ENCODE measurements around the gene ARHGAP10. TPM values are rescaled to one million over a fixed set of nuclear protein-coding genes. Genes with fewer than 3 reads are reported as not detected.

The ARHGAP10 gene
- total RNA-seq, 1 donor from 2014 or later: 30.5 TPM

DNA sequence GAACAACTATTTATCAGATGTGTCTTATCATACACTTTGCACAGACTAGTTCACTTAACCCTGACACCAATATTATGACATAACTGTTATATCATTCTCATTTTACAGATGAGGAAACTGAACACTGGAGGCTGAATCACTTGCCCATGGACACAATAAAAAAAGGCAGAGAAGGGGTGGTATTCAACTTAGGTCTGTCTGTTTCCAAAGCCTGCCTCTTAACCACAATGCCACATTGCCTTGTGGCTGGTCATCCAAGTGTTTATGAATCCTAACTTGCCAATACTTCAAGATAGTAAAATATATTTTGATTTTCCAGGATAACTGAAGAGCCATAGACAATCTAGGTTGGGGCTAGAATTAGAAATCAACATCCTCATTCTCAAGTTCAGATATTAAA is 382.5 kb downstream of the ARHGAP10 start:
- H3K27ac Mint-ChIP-seq: no peak overlapping the region
- H3K4me3 Mint-ChIP-seq: no peak overlapping the region
- no peaks in the 10 kb centered on the region for H3K9me3 Mint-ChIP-seq
- TF ChIP-seq, protein P1, sequence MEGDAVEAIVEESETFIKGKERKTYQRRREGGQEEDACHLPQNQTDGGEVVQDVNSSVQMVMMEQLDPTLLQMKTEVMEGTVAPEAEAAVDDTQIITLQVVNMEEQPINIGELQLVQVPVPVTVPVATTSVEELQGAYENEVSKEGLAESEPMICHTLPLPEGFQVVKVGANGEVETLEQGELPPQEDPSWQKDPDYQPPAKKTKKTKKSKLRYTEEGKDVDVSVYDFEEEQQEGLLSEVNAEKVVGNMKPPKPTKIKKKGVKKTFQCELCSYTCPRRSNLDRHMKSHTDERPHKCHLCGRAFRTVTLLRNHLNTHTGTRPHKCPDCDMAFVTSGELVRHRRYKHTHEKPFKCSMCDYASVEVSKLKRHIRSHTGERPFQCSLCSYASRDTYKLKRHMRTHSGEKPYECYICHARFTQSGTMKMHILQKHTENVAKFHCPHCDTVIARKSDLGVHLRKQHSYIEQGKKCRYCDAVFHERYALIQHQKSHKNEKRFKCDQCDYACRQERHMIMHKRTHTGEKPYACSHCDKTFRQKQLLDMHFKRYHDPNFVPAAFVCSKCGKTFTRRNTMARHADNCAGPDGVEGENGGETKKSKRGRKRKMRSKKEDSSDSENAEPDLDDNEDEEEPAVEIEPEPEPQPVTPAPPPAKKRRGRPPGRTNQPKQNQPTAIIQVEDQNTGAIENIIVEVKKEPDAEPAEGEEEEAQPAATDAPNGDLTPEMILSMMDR (IDR thresholded peaks at IDR 0.05; ENCODE audit: unreplicated experiment): no peak
- no peak for DNase-seq (ENCODE audit: low spot score in 2 of 2, unreplicated experiment in 2 of 2)
- no peaks in the 10 kb centered on the region for H3K27me3 Mint-ChIP-seq (ENCODE audit: low read depth)
- peaks cover 21% of the 10 kb centered on the region for H3K4me1 Mint-ChIP-seq
- no peaks in the 10 kb centered on the region for H3K36me3 Mint-ChIP-seq

DNA sequence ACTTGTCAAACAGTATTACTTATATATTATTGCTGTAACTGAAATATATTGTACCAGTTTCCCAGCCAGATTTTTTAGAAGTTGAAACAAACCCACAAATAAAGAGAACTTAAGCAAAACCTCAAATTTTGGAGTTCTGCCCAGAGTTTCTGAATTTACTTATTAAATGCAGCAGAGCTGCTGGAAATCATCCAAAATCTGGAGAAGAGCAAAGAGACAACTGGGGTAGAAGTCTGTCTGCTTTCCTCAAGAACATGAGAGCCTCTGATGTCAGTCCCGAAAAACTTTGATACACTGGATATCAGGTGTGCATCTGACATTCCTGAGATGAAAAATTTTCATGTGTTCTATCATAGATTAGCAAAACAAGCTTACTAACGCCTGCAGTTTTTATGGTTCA is 384.4 kb downstream of the ARHGAP10 start:
- peaks cover 21% of the 10 kb centered on the region for H3K4me1 Mint-ChIP-seq
- TF ChIP-seq, protein P1 (IDR thresholded peaks at IDR 0.05; ENCODE audit: unreplicated experiment): no peak
- no peak overlapping the region for H3K27ac Mint-ChIP-seq
- no peak for DNase-seq (ENCODE audit: low spot score in 2 of 2, unreplicated experiment in 2 of 2)
- no peaks in the 10 kb centered on the region for H3K27me3 Mint-ChIP-seq (ENCODE audit: low read depth)
- H3K4me3 Mint-ChIP-seq: no peak overlapping the region
- peaks cover 2% of the 10 kb centered on the region for H3K9me3 Mint-ChIP-seq
- H3K36me3 Mint-ChIP-seq: no peaks in the 10 kb centered on the region

DNA sequence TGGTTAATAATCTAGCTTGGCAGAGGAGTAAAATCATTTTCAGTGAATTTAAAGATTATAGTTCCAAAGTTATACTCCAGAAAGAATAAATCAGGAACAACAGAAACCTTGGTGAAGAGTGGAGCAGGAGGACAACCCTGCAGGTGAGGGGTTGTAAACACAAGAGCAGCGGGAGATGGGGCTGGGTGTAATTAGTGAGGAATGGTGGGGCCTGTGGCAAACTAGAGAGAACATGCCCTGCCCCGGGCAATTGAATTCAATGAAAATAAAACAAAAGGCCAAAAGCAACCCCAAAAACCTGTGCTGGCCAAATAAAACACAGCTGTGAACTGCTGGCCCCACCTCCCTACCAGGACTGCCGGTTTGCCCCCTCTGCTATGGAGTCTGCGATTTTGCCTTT is 385.1 kb downstream of the ARHGAP10 start:
- Mint-ChIP-seq H3K27ac (peak overlapping the region; percentile 56), H3K27me3 (ENCODE audit: low read depth) (no peaks in the 10 kb centered on the region)

DNA sequence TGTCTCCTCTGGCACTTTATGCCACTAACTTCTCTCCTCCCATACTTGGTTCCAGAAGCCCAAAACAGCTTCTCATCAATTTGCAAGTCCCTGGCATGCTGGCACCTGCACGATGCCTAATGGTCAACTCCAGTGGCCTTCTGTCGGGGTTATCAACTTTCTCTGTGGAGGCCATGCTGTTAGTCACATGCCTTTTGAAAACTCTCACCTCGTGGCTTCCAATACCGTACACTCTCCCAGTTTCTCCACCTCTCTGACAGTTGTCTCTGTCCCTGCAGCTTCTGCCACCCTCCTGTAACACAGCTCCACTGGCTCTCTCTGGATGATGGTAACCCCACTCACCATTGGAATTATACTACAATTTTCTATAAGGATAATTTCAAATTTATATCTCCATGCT is 386.3 kb downstream of the ARHGAP10 start:
- DNase-seq (ENCODE audit: low spot score in 2 of 2, unreplicated experiment in 2 of 2): no peak
- Mint-ChIP-seq H3K9me3 (peaks cover 21% of the 10 kb centered on the region), H3K36me3 (peaks cover 3% of the 10 kb centered on the region), H3K4me3 (no peak overlapping the region), H3K27ac (no peak overlapping the region), H3K4me1 (peaks cover 16% of the 10 kb centered on the region), H3K27me3 (ENCODE audit: low read depth) (no peaks in the 10 kb centered on the region)
- TF ChIP-seq, protein P1 (IDR thresholded peaks at IDR 0.05; ENCODE audit: unreplicated experiment): no peak

More for the DNA sequence above, 385.1 kb downstream of the ARHGAP10 start:
- TF ChIP-seq, protein P1 (IDR thresholded peaks at IDR 0.05; ENCODE audit: unreplicated experiment): no peak
- Mint-ChIP-seq H3K4me3 (no peak overlapping the region), H3K36me3 (no peaks in the 10 kb centered on the region), H3K4me1 (peaks cover 21% of the 10 kb centered on the region), H3K9me3 (peaks cover 9% of the 10 kb centered on the region)
- DNase-seq (ENCODE audit: low spot score in 2 of 2, unreplicated experiment in 2 of 2): no peak

DNA sequence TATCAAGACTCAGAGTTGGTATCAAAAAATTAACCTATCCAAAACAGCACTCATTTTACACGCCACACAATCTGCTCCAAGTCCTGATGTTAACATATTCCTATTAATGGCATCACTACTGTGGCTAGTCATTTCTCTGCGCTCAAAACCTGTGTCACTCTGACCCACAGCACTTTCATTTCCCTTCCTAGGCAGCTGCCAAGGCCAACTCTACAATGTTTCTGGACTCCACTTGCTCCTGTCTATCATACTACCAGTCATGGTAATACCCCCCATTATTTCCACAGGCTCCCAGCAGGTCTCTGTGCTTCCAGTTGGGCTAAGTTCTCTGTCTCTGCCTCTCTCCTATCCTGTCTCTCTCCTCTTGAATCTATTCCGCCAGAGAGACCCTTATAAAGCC is 386.7 kb downstream of the ARHGAP10 start:
- Mint-ChIP-seq H3K4me1 (peaks cover 16% of the 10 kb centered on the region), H3K36me3 (peaks cover 8% of the 10 kb centered on the region), H3K4me3 (no peak overlapping the region), H3K9me3 (peaks cover 25% of the 10 kb centered on the region), H3K27ac (no peak overlapping the region), H3K27me3 (ENCODE audit: low read depth) (no peaks in the 10 kb centered on the region)
- TF ChIP-seq, protein P1 (IDR thresholded peaks at IDR 0.05; ENCODE audit: unreplicated experiment): no peak
- no peak for DNase-seq (ENCODE audit: low spot score in 2 of 2, unreplicated experiment in 2 of 2)

DNA sequence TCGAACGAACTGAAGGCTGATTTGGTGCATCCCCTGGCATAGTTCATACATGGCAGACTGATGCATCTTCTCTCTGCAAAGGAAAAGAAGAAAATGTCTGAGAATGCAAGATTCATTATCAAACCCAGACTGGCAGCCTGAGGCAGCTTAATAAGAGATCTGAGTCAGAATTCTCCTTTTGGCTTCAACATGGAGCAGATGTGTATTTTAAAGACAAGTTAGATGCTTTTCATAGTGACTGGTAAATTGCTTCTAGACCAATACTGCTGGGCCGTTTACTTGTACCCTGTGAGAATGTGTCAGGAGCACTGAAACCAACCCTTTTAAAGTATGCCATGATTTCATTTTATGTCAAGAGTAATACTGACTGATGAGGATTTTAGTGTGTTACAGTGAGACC is 388.3 kb downstream of the ARHGAP10 start:
- TF ChIP-seq, protein P1 (IDR thresholded peaks at IDR 0.05; ENCODE audit: unreplicated experiment): no peak
- no peaks in the 10 kb centered on the region for H3K27me3 Mint-ChIP-seq (ENCODE audit: low read depth)
- peaks cover 38% of the 10 kb centered on the region for H3K9me3 Mint-ChIP-seq
- peaks cover 15% of the 10 kb centered on the region for H3K36me3 Mint-ChIP-seq
- no peak for DNase-seq (ENCODE audit: low spot score in 2 of 2, unreplicated experiment in 2 of 2)
- H3K4me1 Mint-ChIP-seq: peaks cover 16% of the 10 kb centered on the region
- H3K4me3 Mint-ChIP-seq: no peak overlapping the region
- H3K27ac Mint-ChIP-seq: no peak overlapping the region
